ENCODE results near the gene PDE4D.

Gene PDE4D

GRCh38 chr5:59267033-59267432 lies 626.5 kb downstream of the PDE4D start:
- DNase-seq: no peak

GRCh38 chr5:59266410-59266809 lies 627.1 kb downstream of the PDE4D start:
- DNase-seq: no peak

DNA sequence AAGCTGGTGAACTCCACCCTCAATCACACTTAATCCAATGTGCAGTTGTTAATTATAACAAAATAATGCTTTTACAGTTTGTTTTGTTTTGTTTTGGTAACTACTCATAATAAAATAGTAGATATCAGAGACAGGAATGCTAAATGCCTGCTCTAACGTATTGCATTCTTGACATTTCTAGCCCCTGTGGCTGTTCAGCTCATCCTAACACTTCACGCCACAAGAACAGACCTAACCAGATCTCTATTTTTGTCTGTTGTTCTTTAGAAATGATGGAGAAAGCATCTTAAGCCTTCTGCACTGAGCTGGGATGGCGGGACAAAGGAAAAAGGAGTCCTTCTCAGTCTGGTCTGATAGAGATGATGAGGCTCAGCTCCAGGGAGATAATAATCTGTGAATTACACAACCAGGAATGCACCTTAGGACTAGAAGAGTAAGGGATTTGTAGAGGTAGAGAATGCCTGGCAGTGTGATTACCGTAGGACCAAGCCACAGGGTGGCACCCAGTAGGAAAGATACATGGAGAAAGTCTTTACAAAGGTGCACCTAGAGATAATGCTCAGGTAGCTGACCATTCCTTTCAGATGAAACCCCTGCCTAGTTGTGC lies 628.8 kb downstream of the PDE4D start:
- DNase-seq: no peak

DNA sequence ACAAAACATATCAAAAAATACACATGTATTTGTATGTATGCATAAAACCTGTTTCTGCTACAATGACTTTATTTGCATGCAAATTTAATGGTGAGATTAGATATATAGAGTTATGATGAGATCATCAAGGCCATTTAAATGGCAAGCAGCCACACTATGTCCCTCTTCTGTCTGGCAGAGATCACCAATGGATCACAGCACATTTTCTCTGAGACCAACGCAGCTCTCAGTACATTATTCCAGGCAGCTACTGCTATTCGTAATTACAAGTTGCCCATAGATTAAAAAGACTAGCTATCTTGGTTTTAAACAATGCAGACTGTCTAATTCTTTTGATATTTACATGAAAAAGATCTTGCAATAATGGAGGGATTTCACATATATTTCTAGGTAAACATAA lies 629.5 kb downstream of the PDE4D start:
- DNase-seq: no peak

GRCh38 chr5:59261969-59262368 lies 631.6 kb downstream of the PDE4D start:
- DNase-seq: no peak

- no peak for DNase-seq
Observed at GRCh38 chr5:59260973-59261372, 632.6 kb downstream of the PDE4D start.

DNA sequence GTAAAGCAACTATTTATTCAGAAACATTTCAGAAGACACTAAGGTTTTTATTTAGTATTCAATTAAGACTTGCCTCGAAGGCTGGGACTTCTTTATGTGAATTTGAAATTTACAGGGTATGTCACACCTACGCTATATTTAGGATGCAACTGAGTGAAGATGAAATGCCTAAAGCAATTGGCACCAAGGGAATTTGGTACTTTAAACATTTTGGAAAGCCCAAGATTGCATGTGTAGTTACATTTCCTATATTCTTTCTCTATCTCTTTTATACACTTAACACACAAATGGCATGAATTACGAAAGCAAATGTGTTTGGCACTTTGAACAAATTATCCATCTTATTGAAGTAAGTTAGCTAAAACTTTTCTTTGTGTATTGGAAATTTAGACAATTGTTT lies 633.3 kb downstream of the PDE4D start:
- DNase-seq: no peak

DNA sequence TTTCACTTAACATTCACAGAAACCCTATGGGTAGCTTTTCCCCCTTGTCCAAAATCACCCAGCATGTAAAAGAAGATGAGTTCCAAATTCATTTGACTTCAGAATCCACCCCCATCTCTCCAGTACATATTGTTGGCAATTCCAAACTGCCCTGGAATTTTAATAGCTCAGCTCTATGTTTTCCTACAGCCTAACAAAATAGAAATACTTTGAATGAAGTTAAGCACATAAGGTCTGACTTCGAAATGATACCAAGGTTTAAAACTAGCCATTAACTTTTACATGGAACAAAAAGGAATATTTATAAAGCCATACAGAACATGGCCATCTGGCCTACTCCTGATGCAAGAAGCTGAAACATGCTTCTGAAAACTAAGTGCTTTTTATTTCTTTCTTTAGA lies 634.3 kb downstream of the PDE4D start:
- no peak for DNase-seq

GRCh38 chr5:59257488-59258400 lies 635.8 kb downstream of the PDE4D start:
- DNase-seq: no peak

- DNase-seq: no peak
Observed at GRCh38 chr5:59256331-59256730, 637.2 kb downstream of the PDE4D start.

- DNase-seq: no peak
Observed at GRCh38 chr5:59254055-59254687, 639.4 kb downstream of the PDE4D start.

- DNase-seq: no peak
Observed at GRCh38 chr5:59253625-59254024, 639.9 kb downstream of the PDE4D start.

- DNase-seq: no peak
Observed at GRCh38 chr5:59251627-59252026, 641.9 kb downstream of the PDE4D start.

GRCh38 chr5:59249726-59250125 lies 643.8 kb downstream of the PDE4D start:
- no peak for DNase-seq

- DNase-seq: no peak
Observed at GRCh38 chr5:59249160-59249559, 644.4 kb downstream of the PDE4D start.

DNA sequence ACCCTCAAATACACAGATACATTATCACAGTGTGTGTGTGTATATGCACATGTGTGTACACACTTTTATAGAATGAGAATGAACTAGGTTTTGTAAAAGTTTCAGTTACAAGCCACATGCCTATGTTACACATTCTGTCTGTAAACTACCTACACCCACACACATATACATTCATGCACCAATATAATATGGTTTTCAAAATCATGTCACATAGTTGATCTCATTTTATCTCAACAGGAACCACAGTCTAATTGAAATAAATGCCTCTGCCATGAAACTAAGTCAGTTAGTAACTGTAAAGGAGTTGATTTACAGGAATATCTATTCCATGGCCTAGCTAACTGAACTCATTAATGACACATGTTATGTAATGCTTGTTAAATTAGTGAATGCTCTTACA lies 646.6 kb downstream of the PDE4D start:
- DNase-seq: no peak

DNA sequence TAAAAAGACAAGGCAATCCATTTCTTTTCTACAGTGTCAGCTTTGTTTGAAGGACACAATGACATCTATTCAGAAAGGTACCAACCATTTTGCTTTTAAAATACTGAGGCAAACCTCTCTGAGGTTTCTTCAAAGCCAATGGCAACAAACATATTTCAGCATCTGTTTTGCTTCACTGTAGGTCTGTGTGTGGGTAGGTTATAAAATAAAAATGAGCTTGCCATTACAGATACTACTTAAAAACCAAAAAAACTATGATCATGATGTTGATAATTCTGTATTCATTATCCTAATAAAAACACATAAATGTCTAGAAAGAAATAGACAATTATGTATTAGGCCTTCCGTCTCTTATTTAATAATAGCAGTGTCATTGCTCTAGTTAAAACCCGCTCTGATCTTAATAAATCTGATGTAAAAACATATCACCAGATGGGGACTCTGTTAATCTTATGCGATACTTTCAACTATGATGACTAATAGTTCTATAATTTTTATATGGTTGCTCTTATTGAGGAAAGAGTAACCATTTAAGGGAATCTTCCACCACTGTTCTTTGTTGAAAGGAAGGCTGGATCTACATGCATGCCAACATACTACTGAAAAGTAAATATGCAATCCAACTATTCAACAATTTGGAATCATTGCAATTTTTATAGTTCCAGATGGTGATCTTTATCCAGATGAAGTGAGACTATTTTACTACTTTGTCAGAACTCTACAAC lies 647.2 kb downstream of the PDE4D start:
- DNase-seq: no peak

GRCh38 chr5:59245198-59245597 lies 648.3 kb downstream of the PDE4D start:
- DNase-seq: no peak

DNA sequence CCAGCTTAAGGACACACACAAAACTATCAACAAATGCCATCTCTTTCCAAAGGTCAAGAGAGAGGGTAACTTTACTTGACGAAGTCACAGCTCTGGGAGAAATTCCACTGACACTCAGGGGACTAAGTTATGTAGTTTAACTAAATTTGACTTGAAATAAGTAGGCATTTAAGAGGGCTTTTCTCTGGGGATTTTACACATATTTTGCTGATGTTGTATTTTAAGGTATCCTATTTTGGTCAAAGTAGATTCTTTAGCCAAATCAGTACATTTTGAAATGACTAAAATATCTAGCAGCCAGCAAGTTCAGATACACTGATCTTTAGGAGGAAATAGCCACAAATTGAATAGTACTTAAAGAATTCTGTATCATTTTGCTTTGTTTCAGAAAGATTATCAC lies 652.0 kb downstream of the PDE4D start:
- DNase-seq: no peak

- no peak for DNase-seq
Observed at GRCh38 chr5:59241119-59241518, 652.4 kb downstream of the PDE4D start.

- no peak for DNase-seq
Observed at GRCh38 chr5:59238126-59238902, 655.2 kb downstream of the PDE4D start.

DNA sequence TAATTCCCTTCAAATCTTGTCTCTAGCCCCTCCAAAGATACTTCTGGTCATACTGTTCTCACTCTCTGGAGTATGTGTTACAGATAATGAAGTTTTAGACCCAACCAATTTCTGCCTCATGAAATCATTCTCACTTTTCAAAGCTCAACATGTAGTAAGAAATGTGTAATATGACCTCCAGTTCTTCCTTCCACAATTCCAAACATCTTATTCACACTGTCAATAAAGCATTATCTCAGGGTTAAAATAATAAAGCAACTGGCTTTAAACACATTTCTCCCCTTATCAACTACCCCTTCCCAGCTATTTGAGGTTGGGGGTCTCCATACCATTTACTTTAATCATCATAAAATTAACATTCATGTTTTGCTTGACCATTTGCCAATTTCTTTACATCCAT lies 656.5 kb downstream of the PDE4D start:
- DNase-seq: no peak

DNA sequence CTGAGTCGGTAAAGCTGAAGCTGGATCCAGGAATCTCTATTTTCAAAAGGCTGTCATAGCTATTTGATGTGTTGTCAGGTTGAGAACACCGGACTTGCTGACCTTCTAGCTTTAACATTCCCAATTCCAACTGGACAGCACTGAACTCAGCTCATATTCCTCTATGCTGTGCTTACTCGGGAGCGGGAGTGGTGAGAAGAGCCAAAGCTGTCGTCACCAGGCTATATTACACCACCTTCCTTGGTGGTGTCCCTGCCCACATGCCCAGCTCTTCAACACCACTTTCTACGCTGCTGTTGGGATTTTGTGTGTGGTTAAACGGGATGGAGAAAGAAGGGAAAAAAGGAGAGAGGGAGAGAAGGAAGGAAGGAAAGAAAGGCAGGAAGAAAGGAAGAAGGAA lies 657.1 kb downstream of the PDE4D start:
- no peak for DNase-seq

All from NCI-H510A treated with DMSO at 0.1 percent for 48 hours (cell line).